ENCODE data around the gene SLC35F3.

GRCh38 chr1:234176000-234176399 lies 271.5 kb downstream of the SLC35F3 start:
- no peak for TF ChIP-seq CTCF (IDR thresholded peaks at IDR 0.05 in 4 of 5, conservative IDR thresholded peaks at IDR 0.05 in 1 of 5)
- no peak for TF ChIP-seq POLR2A (IDR thresholded peaks at IDR 0.05)
